ENCODE data around the gene GFRA4.

DNA sequence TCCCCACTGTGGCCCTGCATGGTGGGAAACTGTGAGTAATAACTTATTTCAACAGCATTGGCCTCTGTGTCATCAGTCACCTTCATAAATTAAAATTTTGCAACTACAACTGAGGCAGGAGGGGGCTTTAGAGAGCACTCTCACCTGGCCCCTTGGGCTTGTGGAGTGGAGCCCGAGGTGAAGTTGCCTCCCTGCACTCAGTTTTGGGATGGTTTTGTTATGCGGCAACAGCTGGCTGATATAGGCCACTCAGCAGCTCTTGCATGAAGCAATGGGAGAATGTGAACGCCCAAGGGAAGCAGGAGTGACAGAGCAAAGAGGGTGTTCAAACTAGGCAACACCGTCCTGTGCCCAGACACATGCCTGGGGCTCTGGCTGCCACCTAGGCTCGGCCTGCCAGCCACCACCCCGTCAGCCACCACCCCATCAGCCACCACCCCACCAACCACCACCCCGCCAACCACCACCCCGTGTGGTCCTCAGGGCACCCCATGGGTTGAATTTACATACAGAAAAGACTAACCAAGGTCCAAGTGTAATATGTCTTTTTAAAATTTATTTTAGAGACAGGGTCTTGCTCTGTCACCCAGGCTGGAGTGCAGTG, 4.3 kb upstream of the GFRA4 start:
- TF ChIP-seq, protein P1, sequence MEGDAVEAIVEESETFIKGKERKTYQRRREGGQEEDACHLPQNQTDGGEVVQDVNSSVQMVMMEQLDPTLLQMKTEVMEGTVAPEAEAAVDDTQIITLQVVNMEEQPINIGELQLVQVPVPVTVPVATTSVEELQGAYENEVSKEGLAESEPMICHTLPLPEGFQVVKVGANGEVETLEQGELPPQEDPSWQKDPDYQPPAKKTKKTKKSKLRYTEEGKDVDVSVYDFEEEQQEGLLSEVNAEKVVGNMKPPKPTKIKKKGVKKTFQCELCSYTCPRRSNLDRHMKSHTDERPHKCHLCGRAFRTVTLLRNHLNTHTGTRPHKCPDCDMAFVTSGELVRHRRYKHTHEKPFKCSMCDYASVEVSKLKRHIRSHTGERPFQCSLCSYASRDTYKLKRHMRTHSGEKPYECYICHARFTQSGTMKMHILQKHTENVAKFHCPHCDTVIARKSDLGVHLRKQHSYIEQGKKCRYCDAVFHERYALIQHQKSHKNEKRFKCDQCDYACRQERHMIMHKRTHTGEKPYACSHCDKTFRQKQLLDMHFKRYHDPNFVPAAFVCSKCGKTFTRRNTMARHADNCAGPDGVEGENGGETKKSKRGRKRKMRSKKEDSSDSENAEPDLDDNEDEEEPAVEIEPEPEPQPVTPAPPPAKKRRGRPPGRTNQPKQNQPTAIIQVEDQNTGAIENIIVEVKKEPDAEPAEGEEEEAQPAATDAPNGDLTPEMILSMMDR (conservative IDR thresholded peaks at IDR 0.05; ENCODE audit: low read length): no peak
- no peak for TF ChIP-seq EZH2phosphoT487 (IDR thresholded peaks at IDR 0.05; ENCODE audit: borderline replicate concordance)

Data from Loucy (cell line).